Naive thymus-derived CD4-positive, alpha-beta T cell (primary cell): Measurements from ENCODE around the gene LIX1. TPM values are rescaled to one million over a fixed set of nuclear protein-coding genes. Genes with fewer than 3 reads are reported as not detected.
"Not testable (repeated sequence)": the region's sequence is repeated elsewhere in the genome, so short reads cannot be mapped to it uniquely, and the experiment has no call there.

Source experiments
- ATAC-seq: fragments of 150-1000 bp; cut with Tn5 transposase; 2 replicates; pipeline ENCODE4 v1.10.0; 2021; ENCODE audit warnings: mild to moderate bottlenecking, moderate library complexity
- CTCF ChIA-PET: fragments of 350-600 bp; sonication (Branson Sonifier 250); formaldehyde crosslinking; loops from one replicate; lab custom pipeline; 2021; ENCODE audit warnings: antibody characterized with exemption; lab: Charles Lee
- POLR2A ChIA-PET: fragments of 350-600 bp; sonication (Branson Sonifier 250); formaldehyde crosslinking; loops from one replicate; lab custom pipeline; 2021; ENCODE audit warnings: antibody characterized with exemption, inconsistent platforms; lab: Charles Lee
- DNase-seq, 9 donors: peaks; one replicate each; pipeline versions ENCODE4 v3.0.0 to v3.0.0-alpha.2; 2020 to 2022; ENCODE audit warnings: mixed read lengths in 1 of 9
- H3K27ac ChIP-seq: one replicate; pipeline ENCODE4 v1.7.0; 2013; ENCODE audit warnings: mild to moderate bottlenecking, low read depth, low read length, moderate library complexity
- H3K27me3 ChIP-seq, 2 donors: one replicate each; pipeline ENCODE4 v1.7.0; 2013; ENCODE audit warnings: low read length in 2 of 2, mild to moderate bottlenecking in 2 of 2, moderate library complexity in 2 of 2; ENCODE audit not compliant: control insufficient read depth in 2 of 2, insufficient read depth in 2 of 2
- H3K36me3 ChIP-seq, 3 experiments: 1 replicate in 2 of 3; 2 replicates in 1 of 3; pipeline ENCODE4 v1.7.0; 2013; ENCODE audit warnings: low read length in 3 of 3, mild to moderate bottlenecking in 3 of 3, moderate library complexity in 1 of 3; ENCODE audit not compliant: insufficient read depth in 3 of 3, control insufficient read depth in 2 of 3
- H3K4me1 ChIP-seq, 2 donors: one replicate each; pipeline ENCODE4 v1.7.0; 2013; ENCODE audit warnings: low read length in 2 of 2, mild to moderate bottlenecking in 2 of 2, moderate library complexity in 1 of 2; ENCODE audit not compliant: control insufficient read depth in 2 of 2, insufficient read depth in 2 of 2
- H3K4me3 ChIP-seq: 2 replicates; pipeline ENCODE4 v1.7.0; 2013; ENCODE audit warnings: mild to moderate bottlenecking, low read length
- H3K9me3 ChIP-seq, 3 experiments: 1 replicate in 2 of 3; 2 replicates in 1 of 3; pipeline ENCODE4 v1.7.0; 2013; ENCODE audit warnings: low read length in 3 of 3; ENCODE audit not compliant: control insufficient read depth in 2 of 3
- H3K27ac Mint-ChIP-seq, 9 donors: one replicate each; pipeline ENCODE4 v1.8.0; 2020 to 2022; ENCODE audit warnings: mixed read lengths in 9 of 9, mild to moderate bottlenecking in 8 of 9, moderate library complexity in 5 of 9, inconsistent platforms in 2 of 9
- H3K27me3 Mint-ChIP-seq, 5 donors: one replicate each; pipeline ENCODE4 v1.8.0; 2021 to 2022; ENCODE audit warnings: mixed read lengths in 5 of 5, mild to moderate bottlenecking in 1 of 5
- H3K36me3 Mint-ChIP-seq, 5 donors: one replicate each; pipeline ENCODE4 v1.8.0; 2020 to 2022; ENCODE audit warnings: mixed read lengths in 5 of 5, mild to moderate bottlenecking in 3 of 5, inconsistent platforms in 1 of 5
- H3K4me1 Mint-ChIP-seq, 7 donors: one replicate each; pipeline ENCODE4 v1.8.0; 2020 to 2022; ENCODE audit warnings: mixed read lengths in 7 of 7, mild to moderate bottlenecking in 3 of 7, inconsistent platforms in 1 of 7
- H3K4me3 Mint-ChIP-seq, 10 donors: one replicate each; pipeline ENCODE4 v1.8.0; 2020 to 2022; ENCODE audit warnings: mild to moderate bottlenecking in 10 of 10, mixed read lengths in 10 of 10, moderate library complexity in 6 of 10, inconsistent platforms in 2 of 10
- H3K9me3 Mint-ChIP-seq, 11 donors: one replicate each; pipeline ENCODE4 v1.8.0; 2020 to 2022; ENCODE audit warnings: mixed read lengths in 11 of 11, mild to moderate bottlenecking in 4 of 11, inconsistent platforms in 1 of 11, moderate library complexity in 1 of 11
- intact Hi-C, 2 donors: fragments of 100-400 bp; cut with micrococcal nuclease; formaldehyde crosslinking; loops; one replicate each; pipeline ENCODE4 v1.15.1; 2023
- polyA plus RNA-seq, 2 donors: library from polyadenylated mRNA; unstranded; fragments of 300-500 nt; fragmentation: Illumina TruSeq; gene quantifications; one replicate each; pipeline ENCODE4 v1.2.3, GENCODE V29; 2021
- total RNA-seq, 6 experiments: library from RNA in 5 of 6; stranded (reverse) in 5 of 6; gene quantifications; 1 replicate in 5 of 6; 2 replicates in 1 of 6; pipeline ENCODE4 v1.2.3 and lab custom pipeline; 2021 to 2026

LIX1 gene
- total and polyA plus RNA-seq, 7 experiments from 2014 or later: not detected

DNA sequence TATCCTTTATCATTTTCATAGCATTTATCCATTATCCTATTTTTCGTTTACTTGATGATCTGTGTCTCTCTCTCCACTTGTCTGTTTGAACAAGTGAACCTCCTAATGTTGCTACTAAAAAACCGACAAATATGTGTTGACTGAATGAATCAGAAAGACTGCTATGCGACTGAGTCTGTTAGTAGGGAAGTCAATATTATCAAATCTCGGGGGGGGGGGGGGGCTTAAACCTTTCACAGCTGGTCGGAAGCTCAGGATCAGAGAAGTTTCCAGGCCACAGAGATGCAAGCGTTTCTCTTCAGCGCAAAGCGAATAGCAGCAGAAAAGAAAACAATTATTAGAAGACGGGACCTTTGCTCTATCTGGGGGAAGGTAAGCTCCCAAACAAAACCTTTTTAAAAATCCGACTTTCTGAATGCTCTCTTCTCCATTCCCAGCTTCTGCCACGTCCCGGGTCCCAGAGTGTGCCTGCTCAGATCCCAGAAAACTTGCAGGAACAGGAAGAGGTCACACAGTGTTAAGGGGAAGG, 40.2 kb upstream of the LIX1 start:
- Histone ChIP-seq H3K4me1 (peaks cover 4 to 14% of the 10 kb centered on the region in 2 donors), H3K36me3 (peaks cover 7 to 19% (median 8%) of the 10 kb centered on the region in 3 experiments), H3K4me3 (peak overlapping the region; percentile 82), H3K27me3 (no peaks in the 10 kb centered on the region), H3K27ac (peak overlapping the region; percentile 94), H3K9me3 (no peaks in the 10 kb centered on the region)
- Mint-ChIP-seq H3K4me3 (peak overlapping the region; percentile 89 to 98 (median 94)), H3K27ac (peak overlapping the region; percentile 99 to 100 (median 100)), H3K36me3 (peaks cover 8 to 31% (median 23%) of the 10 kb centered on the region in 5 donors), H3K4me1 (peaks cover 23 to 59% (median 44%) of the 10 kb centered on the region in 7 donors), H3K9me3 (peaks cover 0 to 6% (median 0%) of the 10 kb centered on the region in 11 donors), H3K27me3 (peaks cover 0 to 3% (median 0%) of the 10 kb centered on the region in 5 donors)
- CTCF ChIA-PET: interaction anchor here (0.6 to 1.5 kb wide), 2 partner anchors 223 to 1590 kb away, joined by 3 read pairs; partner anchors contain the start of gene RGMB
- no peak for ATAC-seq
- no peak for DNase-seq
- intact Hi-C loops: loop anchor here (1.0 to 5.0 kb wide), 21 partner anchors 20 to 1855 kb away; partner anchors contain the start of genes CAST (in 2 of the 2), CHD1 (in 2 of the 2), ELL2 (in 2 of the 2) and GLRX (in 2 of the 2)
- POLR2A ChIA-PET: interaction anchor here (0.5 kb wide), 1 partner anchor 221 kb away, joined by 3 read pairs; no protein-coding TSS in a partner anchor

DNA sequence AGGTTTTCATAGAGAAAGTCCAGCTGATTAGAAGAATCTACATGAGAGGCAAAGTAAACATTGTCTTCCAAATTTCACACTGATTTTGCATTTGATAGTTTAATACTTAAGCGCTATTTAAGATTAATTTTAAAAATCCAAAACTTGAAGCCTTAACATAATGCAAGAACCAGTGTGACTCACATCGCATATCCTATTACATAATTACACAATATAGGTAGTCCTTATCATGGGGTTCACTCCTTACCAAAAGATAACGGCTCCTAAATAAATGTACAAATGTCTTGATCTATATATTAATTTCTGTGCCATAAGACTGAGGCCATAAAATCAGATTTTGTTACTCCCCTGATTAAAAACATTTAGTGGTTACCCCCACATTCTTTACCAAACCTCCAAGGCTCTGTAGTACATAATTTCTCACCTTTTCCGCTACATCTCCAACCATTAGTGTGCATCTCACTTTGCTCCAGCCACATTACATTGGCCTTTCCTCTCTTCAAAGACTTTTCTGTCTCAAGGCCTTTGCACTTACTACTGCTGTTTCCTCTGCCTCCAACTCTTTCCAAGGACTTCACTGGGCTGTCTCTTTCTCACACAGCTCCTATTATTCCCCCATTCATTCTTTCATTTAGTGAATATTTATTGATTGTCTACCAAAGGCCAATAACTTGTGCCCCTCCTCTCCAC, 39.6 kb upstream of the LIX1 start:
- Histone ChIP-seq H3K27ac (peak overlapping the region; percentile 94), H3K36me3 (peaks cover 8 to 23% (median 12%) of the 10 kb centered on the region in 3 experiments), H3K27me3 (no peaks in the 10 kb centered on the region), H3K9me3 (no peaks in the 10 kb centered on the region), H3K4me1 (peaks cover 4 to 14% of the 10 kb centered on the region in 2 donors), H3K4me3 (peak overlapping the region; percentile 82)
- Mint-ChIP-seq H3K36me3 (peaks cover 8 to 34% (median 26%) of the 10 kb centered on the region in 5 donors), H3K4me1 (peaks cover 23 to 61% (median 44%) of the 10 kb centered on the region in 7 donors), H3K9me3 (peaks cover 0 to 6% (median 0%) of the 10 kb centered on the region in 11 donors), H3K27ac (peak overlapping the region in 8 of 9 donors; percentile 99 to 100 (median 100)), H3K4me3 (peak overlapping the region; percentile 89 to 98 (median 94)), H3K27me3 (peaks cover 0 to 3% (median 0%) of the 10 kb centered on the region in 5 donors)
- DNase-seq (no peak), ATAC-seq (no peak)
- intact Hi-C loops: loop anchor here (2.0 to 5.0 kb wide), 9 partner anchors 310 to 1855 kb away; partner anchors contain the start of genes GLRX (in 2 of the 2), GPR150 (in 2 of the 2) and ELL2 (in 1 of the 2)
- CTCF ChIA-PET: interaction anchor here (1.5 kb wide), 1 partner anchor 1591 kb away, joined by 3 read pairs; the partner anchor contains the start of gene RGMB
- POLR2A ChIA-PET: interaction anchor here (0.5 to 0.6 kb wide), 2 partner anchors 184 to 221 kb away, joined by 3 to 4 read pairs; no protein-coding TSS in a partner anchor

DNA sequence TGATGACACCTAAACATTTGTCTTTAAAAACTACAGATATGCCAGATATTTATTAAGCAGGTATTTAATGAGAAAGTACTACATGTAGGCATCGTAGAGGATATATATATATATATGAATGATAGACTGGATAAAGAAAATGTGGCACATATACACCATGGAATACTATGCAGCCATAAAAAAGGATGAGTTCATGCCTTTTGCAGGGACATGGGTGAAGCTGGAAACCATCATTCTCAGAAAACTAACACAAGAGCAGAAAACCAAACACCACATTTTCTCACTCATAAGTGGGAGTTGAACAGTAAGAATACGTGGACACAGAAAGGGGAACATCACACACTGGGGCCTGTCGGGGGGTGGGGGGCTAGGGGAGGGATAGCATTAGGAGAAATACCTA, 37.0 kb upstream of the LIX1 start:
- Mint-ChIP-seq H3K4me1 (peaks cover 24 to 68% (median 45%) of the 10 kb centered on the region in 7 donors), H3K36me3 (peaks cover 12 to 43% (median 32%) of the 10 kb centered on the region in 5 donors), H3K27ac (peak overlapping the region in 1 of 9 donors; percentile 45)
- Histone ChIP-seq H3K36me3 (peaks cover 12 to 39% (median 23%) of the 10 kb centered on the region in 3 experiments), H3K4me1 (peaks cover 4 to 14% of the 10 kb centered on the region in 2 donors)
- H3K9me3 ChIP-seq, H3K4me3 Mint-ChIP-seq, H3K4me3 ChIP-seq, H3K27ac ChIP-seq, H3K27me3 Mint-ChIP-seq, H3K9me3 Mint-ChIP-seq, DNase-seq, POLR2A ChIA-PET, H3K27me3 ChIP-seq, ATAC-seq, intact Hi-C loops: not testable (repeated sequence)
- CTCF ChIA-PET: interaction anchor here (1.3 kb wide), 1 partner anchor 15 kb away, joined by 6 read pairs; no protein-coding TSS in a partner anchor

DNA sequence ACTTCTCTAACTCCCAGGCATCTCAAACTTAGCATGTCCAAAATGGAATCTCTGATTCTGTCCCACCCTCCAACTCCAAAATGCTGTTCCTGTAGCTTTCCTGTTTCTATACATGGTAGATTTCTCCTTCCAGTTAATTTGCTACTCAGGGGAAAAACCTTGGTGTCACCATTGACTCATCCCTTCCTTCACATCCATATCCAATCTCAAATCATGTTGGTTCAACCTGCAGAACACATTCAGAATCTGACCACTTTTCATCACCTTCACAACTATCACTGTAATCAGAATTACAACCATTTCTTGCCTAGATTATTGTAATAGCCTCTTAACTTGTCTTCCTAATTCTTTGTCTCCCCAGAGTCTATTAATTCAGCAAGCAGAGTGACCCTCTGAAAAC, 29.8 kb upstream of the LIX1 start:
- H3K4me1 Mint-ChIP-seq: peaks cover 0 to 34% (median 21%) of the 10 kb centered on the region in 7 donors
- no peak overlapping the region for H3K4me3 Mint-ChIP-seq
- H3K27me3 Mint-ChIP-seq: no peaks in the 10 kb centered on the region
- H3K36me3 ChIP-seq: peaks cover 24 to 61% (median 33%) of the 10 kb centered on the region in 3 experiments
- peak overlapping the region in 4 of 9 donors; percentile 5 to 76 (median 12) for H3K27ac Mint-ChIP-seq
- peaks cover 21 to 48% (median 30%) of the 10 kb centered on the region in 5 donors for H3K36me3 Mint-ChIP-seq
- ATAC-seq (no peak), DNase-seq (no peak)
- H3K27me3 ChIP-seq: no peaks in the 10 kb centered on the region
- H3K4me3 ChIP-seq: no peak overlapping the region
- POLR2A ChIA-PET: no interaction called here
- no peak overlapping the region for H3K27ac ChIP-seq
- intact Hi-C loops: no loop called here
- CTCF ChIA-PET: no interaction called here
- H3K9me3 Mint-ChIP-seq: no peaks in the 10 kb centered on the region
- H3K9me3 ChIP-seq: no peaks in the 10 kb centered on the region
- no peaks in the 10 kb centered on the region for H3K4me1 ChIP-seq

DNA sequence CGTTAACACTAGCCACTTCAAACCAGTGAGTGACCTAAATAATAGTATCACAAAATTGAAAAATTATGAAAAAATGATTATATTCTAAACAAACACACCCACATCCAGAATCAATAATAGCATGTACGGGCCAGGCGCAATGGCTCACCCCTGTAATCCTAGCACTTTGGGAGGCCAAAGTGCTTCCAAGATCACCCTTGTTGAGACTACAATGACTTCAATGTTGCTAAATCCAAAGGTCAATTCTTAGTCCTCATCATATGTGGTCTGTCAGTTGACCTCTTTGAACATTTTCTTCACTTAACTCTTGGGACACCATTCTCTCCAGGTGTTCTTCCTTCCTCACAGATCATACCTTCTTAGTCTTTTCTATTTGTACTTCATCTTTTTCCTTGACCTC, 29.3 kb upstream of the LIX1 start:
- H3K4me1 Mint-ChIP-seq: peaks cover 0 to 32% (median 21%) of the 10 kb centered on the region in 7 donors
- ATAC-seq (no peak), DNase-seq (no peak)
- Histone ChIP-seq H3K9me3 (no peaks in the 10 kb centered on the region), H3K36me3 (peaks cover 24 to 58% (median 29%) of the 10 kb centered on the region in 3 experiments), H3K4me1 (no peaks in the 10 kb centered on the region), H3K4me3 (no peak overlapping the region), H3K27me3 (no peaks in the 10 kb centered on the region), H3K27ac (no peak overlapping the region)
- peak overlapping the region in 3 of 9 donors; percentile 12 to 16 (median 13) for H3K27ac Mint-ChIP-seq
- no peaks in the 10 kb centered on the region for H3K27me3 Mint-ChIP-seq
- H3K4me3 Mint-ChIP-seq: no peak overlapping the region
- CTCF ChIA-PET: no interaction called here
- POLR2A ChIA-PET: no interaction called here
- intact Hi-C loops: no loop called here
- H3K36me3 Mint-ChIP-seq: peaks cover 21 to 45% (median 28%) of the 10 kb centered on the region in 5 donors
- no peaks in the 10 kb centered on the region for H3K9me3 Mint-ChIP-seq

DNA sequence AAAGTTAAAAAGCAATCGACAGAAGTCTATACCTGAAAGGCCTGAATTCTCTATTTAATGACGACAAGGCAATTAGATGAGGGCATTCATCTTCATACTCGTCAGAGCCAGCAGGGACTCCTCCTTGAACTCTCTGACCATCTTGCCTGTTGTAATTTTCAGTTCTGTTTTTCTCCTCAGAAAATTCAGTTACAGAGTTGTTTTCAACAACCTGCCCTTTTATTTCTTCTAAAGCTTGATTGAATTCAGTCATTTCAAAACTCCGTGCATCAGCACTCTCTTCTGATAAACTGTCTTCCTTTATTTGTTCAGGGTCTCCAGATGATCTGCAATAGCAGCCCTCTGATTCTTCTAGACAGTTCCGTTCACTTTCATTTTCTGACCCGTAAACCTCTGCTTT, 25.0 kb upstream of the LIX1 start:
- POLR2A ChIA-PET: no interaction called here

More for the DNA sequence above, 25.0 kb upstream of the LIX1 start:
- Mint-ChIP-seq H3K9me3 (no peaks in the 10 kb centered on the region), H3K4me1 (peaks cover 0 to 30% (median 24%) of the 10 kb centered on the region in 7 donors), H3K36me3 (peaks cover 14 to 39% (median 20%) of the 10 kb centered on the region in 5 donors), H3K27ac (peak overlapping the region in 8 of 9 donors; percentile 15 to 93 (median 82)), H3K4me3 (peak overlapping the region in 4 of 10 donors; percentile 10 to 64 (median 30)), H3K27me3 (no peaks in the 10 kb centered on the region)
- peak overlapping the region; percentile 52 for H3K27ac ChIP-seq
- CTCF ChIA-PET: interaction anchor here (1.1 kb wide), 1 partner anchor 174 kb away, joined by 3 read pairs; no protein-coding TSS in a partner anchor
- DNase-seq (no peak), ATAC-seq (no peak)
- no peaks in the 10 kb centered on the region for H3K9me3 ChIP-seq
- intact Hi-C loops: no loop called here
- H3K27me3 ChIP-seq: no peaks in the 10 kb centered on the region
- no peaks in the 10 kb centered on the region for H3K4me1 ChIP-seq
- no peak overlapping the region for H3K4me3 ChIP-seq
- H3K36me3 ChIP-seq: peaks cover 13 to 54% (median 14%) of the 10 kb centered on the region in 3 experiments
